ENCODE measurements around the gene PMEL. TPM values are rescaled to one million over a fixed set of nuclear protein-coding genes. Genes with fewer than 3 reads are reported as not detected.

PMEL gene
- total and polyA plus RNA-seq, 2 of the 8 experiments (the other 6 are each of a cell fraction or from before 2014, with no cell fraction given): 120 to 382 TPM

DNA sequence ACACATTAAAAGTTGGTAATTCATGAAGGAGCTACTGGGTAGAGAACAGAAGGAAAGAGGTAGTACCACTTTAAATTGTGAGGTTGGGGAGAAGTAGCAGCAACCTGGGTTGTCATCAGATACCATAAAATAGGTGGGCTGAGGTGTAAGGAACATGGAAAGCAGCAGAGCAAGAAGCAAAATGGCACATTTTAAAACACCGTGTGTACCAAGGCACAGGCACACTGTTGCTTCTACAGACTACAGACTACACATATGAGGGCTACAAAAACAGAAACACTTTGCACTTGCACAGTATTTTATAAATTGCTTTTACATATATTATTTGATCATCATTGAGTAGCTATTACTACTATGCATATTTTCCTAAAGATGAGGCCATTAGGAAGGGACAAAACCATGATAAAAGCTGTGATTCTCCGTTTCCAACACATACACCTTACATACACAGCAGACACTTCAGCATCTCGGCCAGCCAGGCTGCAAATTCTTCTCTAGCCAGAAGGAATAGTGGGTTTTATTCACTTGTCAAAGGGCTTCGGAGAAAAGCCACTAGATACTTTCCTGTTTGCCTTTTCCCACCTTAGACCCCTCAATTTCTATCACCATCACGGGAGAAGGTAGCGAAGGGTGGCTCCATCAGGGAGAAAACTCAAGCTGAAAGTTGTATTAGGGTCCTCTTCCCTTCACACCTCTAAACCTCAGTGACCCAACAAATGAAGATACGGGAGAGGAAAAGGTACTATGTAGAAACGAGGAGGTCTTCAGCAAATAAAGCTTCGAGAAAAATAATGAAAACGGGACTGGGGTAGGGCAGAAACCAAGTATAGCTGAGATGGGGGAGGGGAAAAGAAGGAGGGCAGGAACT is 39.7 kb downstream of the PMEL start (continued):
- no peak for TF ChIP-seq BACH1 (IDR thresholded peaks at IDR 0.05; ENCODE audit: low read length)

Measured in H1 (cell line).